ENCODE results near the gene SFT2D1. TPM values are rescaled to one million over a fixed set of nuclear protein-coding genes. Genes with fewer than 3 reads are reported as not detected.
"Not testable (repeated sequence)": the region's sequence is repeated elsewhere in the genome, so short reads cannot be mapped to it uniquely, and the experiment has no call there.

The SFT2D1 gene
- total RNA-seq, 1 donor from 2014 or later = 52.8 TPM

GRCh38 chr6:166346449-166346848, 4.1 kb upstream of the SFT2D1 start:
- intact Hi-C loops (cut with DNase I) = no loop called here
- no peaks in the 10 kb centered on the region for H3K27me3 ChIP-seq (ENCODE audit: low read depth)
- H3K4me3 ChIP-seq = no peak overlapping the region
- TF ChIP-seq CTCF (IDR thresholded peaks at IDR 0.05) = no peak
- no peak overlapping the region for H3K27ac ChIP-seq
- no peaks in the 10 kb centered on the region for H3K9me3 ChIP-seq
- H3K36me3 ChIP-seq = no peaks in the 10 kb centered on the region
- DNase-seq = no peak
- ATAC-seq = no peak
- peaks cover 4% of the 10 kb centered on the region for H3K4me1 ChIP-seq

- H3K27me3 ChIP-seq (ENCODE audit: low read depth); H3K27ac ChIP-seq; ATAC-seq; H3K36me3 ChIP-seq; DNase-seq; H3K4me3 ChIP-seq; intact Hi-C loops (cut with DNase I); H3K9me3 ChIP-seq: not testable (repeated sequence)
- H3K4me1 ChIP-seq = peaks cover 12% of the 10 kb centered on the region
Measured at GRCh38 chr6:166345672-166346071, 3.3 kb upstream of the SFT2D1 start.

- DNase-seq = not testable (repeated sequence)
Measured at GRCh38 chr6:166344921-166345320, 2.6 kb upstream of the SFT2D1 start.

GRCh38 chr6:166344240-166344639, 1.9 kb upstream of the SFT2D1 start:
- H3K4me3 ChIP-seq = no peak overlapping the region
- ATAC-seq = no peak
- no peak overlapping the region for H3K27ac ChIP-seq
- TF ChIP-seq CTCF (IDR thresholded peaks at IDR 0.05) = no peak
- peaks cover 26% of the 10 kb centered on the region for H3K4me1 ChIP-seq
- intact Hi-C loops (cut with DNase I) = no loop called here
- peaks cover 7% of the 10 kb centered on the region for H3K36me3 ChIP-seq
- DNase-seq = no peak
- H3K27me3 ChIP-seq (ENCODE audit: low read depth) = no peaks in the 10 kb centered on the region
- H3K9me3 ChIP-seq = no peaks in the 10 kb centered on the region

More at GRCh38 chr6:166344921-166345320, 2.6 kb upstream of the SFT2D1 start:
- ATAC-seq; H3K4me3 ChIP-seq; H3K27ac ChIP-seq; intact Hi-C loops (cut with DNase I); H3K27me3 ChIP-seq (ENCODE audit: low read depth); H3K36me3 ChIP-seq; H3K9me3 ChIP-seq: not testable (repeated sequence)
- H3K4me1 ChIP-seq = peaks cover 19% of the 10 kb centered on the region

- H3K36me3 ChIP-seq = peaks cover 13% of the 10 kb centered on the region
- no peaks in the 10 kb centered on the region for H3K9me3 ChIP-seq
- no peak for TF ChIP-seq CTCF (IDR thresholded peaks at IDR 0.05)
- intact Hi-C loops (cut with DNase I) = no loop called here
- H3K4me1 ChIP-seq = peaks cover 26% of the 10 kb centered on the region
- peak in 1 of 2 donors; percentile 6 for ATAC-seq
- DNase-seq = no peak
- no peaks in the 10 kb centered on the region for H3K27me3 ChIP-seq (ENCODE audit: low read depth)
- peak overlapping the region; percentile 99 for H3K27ac ChIP-seq
- H3K4me3 ChIP-seq = peak overlapping the region; percentile 91
Measured at GRCh38 chr6:166343150-166343487, 774 bp upstream of the SFT2D1 start.

GRCh38 chr6:166341977-166342348, 382 bp downstream of the SFT2D1 start:
- Histone ChIP-seq H3K27ac (peak overlapping the region; percentile 99), H3K27me3 (ENCODE audit: low read depth) (no peaks in the 10 kb centered on the region), H3K9me3 (no peaks in the 10 kb centered on the region), H3K4me1 (peaks cover 26% of the 10 kb centered on the region), H3K4me3 (peak overlapping the region; percentile 91), H3K36me3 (peaks cover 25% of the 10 kb centered on the region)
- ATAC-seq = peak; percentile 5 to 7
- TF ChIP-seq CTCF (IDR thresholded peaks at IDR 0.05) = no peak
- intact Hi-C loops (cut with DNase I) = no loop called here
- peak; percentile 45 for DNase-seq

- peaks cover 29% of the 10 kb centered on the region for H3K36me3 ChIP-seq
- ATAC-seq = no peak
- no peak for TF ChIP-seq CTCF (IDR thresholded peaks at IDR 0.05)
- H3K27me3 ChIP-seq (ENCODE audit: low read depth) = no peaks in the 10 kb centered on the region
- DNase-seq = no peak
- H3K4me1 ChIP-seq = peaks cover 26% of the 10 kb centered on the region
- H3K27ac ChIP-seq = peak overlapping the region; percentile 99
- intact Hi-C loops (cut with DNase I) = no loop called here
- peak overlapping the region; percentile 91 for H3K4me3 ChIP-seq
- H3K9me3 ChIP-seq = no peaks in the 10 kb centered on the region
Measured at GRCh38 chr6:166341464-166341863, 881 bp downstream of the SFT2D1 start.
